ENCODE data around the gene PHOSPHO1.
"Not testable (repeated sequence)": the region's sequence is repeated elsewhere in the genome, so short reads cannot be mapped to it uniquely, and the experiment has no call there.

GRCh38 chr17:49175978-49176377 is 54.6 kb downstream of the PHOSPHO1 start:
- not testable (repeated sequence) for TF ChIP-seq CTCF, POLR2A (IDR thresholded peaks at IDR 0.05)

All from transverse colon (tissue), 3 donors.